ENCODE measurements around the gene PITPNC1. TPM values are rescaled to one million over a fixed set of nuclear protein-coding genes. Genes with fewer than 3 reads are reported as not detected.

The PITPNC1 gene
- total RNA-seq, 1 donor from 2014 or later: 40.3 TPM

DNA sequence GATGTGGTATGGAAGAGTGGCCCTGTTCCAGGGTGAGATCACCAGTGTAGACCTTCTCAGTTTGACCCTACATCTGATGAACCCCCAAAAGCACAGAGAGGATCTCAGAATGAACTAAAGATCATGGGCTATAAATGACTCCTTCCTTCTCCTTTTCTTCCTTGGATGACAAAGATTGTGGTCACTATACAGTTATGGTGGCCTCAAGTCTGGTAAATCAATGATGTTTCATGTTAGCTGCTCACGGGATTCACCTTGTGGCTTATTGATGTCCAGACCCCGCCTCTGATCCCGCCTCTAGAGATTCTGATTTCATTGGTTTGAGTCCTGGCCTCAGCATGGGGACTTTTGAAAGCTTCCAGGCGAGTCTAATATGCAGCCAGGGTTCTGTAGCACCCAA is 112.2 kb downstream of the PITPNC1 start:
- peaks cover 4% of the 10 kb centered on the region for H3K36me3 Mint-ChIP-seq (ENCODE audit: unreplicated experiment)
- H3K4me1 Mint-ChIP-seq (ENCODE audit: low read depth, unreplicated experiment): peaks cover 53% of the 10 kb centered on the region
- H3K27me3 Mint-ChIP-seq (ENCODE audit: unreplicated experiment): no peaks in the 10 kb centered on the region
- no peak overlapping the region for H3K27ac Mint-ChIP-seq (ENCODE audit: unreplicated experiment)
- peaks cover 8% of the 10 kb centered on the region for H3K9me3 Mint-ChIP-seq (ENCODE audit: unreplicated experiment)
- TF ChIP-seq, protein P1, sequence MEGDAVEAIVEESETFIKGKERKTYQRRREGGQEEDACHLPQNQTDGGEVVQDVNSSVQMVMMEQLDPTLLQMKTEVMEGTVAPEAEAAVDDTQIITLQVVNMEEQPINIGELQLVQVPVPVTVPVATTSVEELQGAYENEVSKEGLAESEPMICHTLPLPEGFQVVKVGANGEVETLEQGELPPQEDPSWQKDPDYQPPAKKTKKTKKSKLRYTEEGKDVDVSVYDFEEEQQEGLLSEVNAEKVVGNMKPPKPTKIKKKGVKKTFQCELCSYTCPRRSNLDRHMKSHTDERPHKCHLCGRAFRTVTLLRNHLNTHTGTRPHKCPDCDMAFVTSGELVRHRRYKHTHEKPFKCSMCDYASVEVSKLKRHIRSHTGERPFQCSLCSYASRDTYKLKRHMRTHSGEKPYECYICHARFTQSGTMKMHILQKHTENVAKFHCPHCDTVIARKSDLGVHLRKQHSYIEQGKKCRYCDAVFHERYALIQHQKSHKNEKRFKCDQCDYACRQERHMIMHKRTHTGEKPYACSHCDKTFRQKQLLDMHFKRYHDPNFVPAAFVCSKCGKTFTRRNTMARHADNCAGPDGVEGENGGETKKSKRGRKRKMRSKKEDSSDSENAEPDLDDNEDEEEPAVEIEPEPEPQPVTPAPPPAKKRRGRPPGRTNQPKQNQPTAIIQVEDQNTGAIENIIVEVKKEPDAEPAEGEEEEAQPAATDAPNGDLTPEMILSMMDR (IDR thresholded peaks at IDR 0.05; ENCODE audit: partially characterized antibody, unreplicated experiment): no peak
- DNase-seq: no peak
- H3K4me3 Mint-ChIP-seq (ENCODE audit: unreplicated experiment): no peak overlapping the region

DNA sequence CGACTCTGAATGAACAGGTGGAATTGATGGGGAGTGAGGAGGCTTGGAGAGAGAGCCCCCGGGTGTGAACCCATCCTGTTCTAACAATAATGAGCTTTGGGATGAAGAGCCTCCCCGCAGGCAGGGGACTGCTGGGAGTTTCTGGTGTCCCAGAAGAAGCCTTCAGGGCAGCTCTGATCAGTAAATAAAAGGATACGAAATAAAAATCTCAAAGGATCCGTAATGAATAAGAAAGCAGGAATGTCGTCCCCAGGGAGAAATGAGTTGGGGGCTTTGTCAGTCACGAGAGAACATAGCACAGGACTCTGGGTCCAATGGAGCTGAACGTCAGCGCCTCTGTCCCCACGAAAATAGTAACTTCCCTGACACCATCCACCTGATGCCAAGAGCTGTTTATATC is 113.4 kb downstream of the PITPNC1 start:
- no peak overlapping the region for H3K27ac Mint-ChIP-seq (ENCODE audit: unreplicated experiment)
- peaks cover 8% of the 10 kb centered on the region for H3K9me3 Mint-ChIP-seq (ENCODE audit: unreplicated experiment)
- H3K36me3 Mint-ChIP-seq (ENCODE audit: unreplicated experiment): peaks cover 4% of the 10 kb centered on the region
- H3K27me3 Mint-ChIP-seq (ENCODE audit: unreplicated experiment): peaks cover 2% of the 10 kb centered on the region
- TF ChIP-seq, protein P1 (IDR thresholded peaks at IDR 0.05; ENCODE audit: partially characterized antibody, unreplicated experiment): no peak
- DNase-seq: no peak
- H3K4me3 Mint-ChIP-seq (ENCODE audit: unreplicated experiment): peak overlapping the region; percentile 21
- peaks cover 53% of the 10 kb centered on the region for H3K4me1 Mint-ChIP-seq (ENCODE audit: low read depth, unreplicated experiment)

DNA sequence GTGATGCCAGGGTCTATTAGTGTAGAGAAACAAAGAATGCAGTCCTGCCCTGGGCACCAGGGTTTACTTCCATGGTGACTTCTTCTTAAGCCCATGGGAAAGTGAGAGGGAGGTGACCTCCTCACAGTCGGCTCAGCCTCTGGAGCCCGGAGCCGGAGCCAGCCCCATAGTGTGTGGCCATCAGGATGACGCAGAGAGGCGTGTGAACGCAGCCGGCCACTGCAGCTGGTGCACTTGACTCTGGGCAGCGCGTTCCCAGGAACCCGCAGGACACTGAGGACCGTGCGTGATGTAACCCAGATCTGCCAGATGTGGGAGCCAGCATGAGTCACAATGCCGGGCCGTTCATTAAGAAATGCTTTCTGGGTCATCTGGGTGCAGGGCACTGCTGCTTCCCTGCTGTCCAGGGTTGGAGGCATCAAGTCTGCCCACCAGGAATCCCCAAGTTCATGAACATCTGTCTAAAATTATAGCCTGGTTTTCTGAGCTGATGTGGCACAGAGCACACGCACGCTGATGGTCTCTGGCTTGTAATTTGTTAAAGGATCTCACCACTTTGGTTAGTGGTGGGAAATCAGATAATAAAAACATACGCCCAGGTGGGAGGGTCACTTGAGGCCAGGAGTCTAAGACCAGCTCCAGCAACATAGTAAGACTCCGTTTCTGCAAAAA is 114.1 kb downstream of the PITPNC1 start:
- peak; percentile 27 for DNase-seq
- H3K9me3 Mint-ChIP-seq (ENCODE audit: unreplicated experiment): peaks cover 8% of the 10 kb centered on the region
- peaks cover 48% of the 10 kb centered on the region for H3K4me1 Mint-ChIP-seq (ENCODE audit: low read depth, unreplicated experiment)
- TF ChIP-seq, protein P1 (IDR thresholded peaks at IDR 0.05; ENCODE audit: partially characterized antibody, unreplicated experiment): no peak
- no peak overlapping the region for H3K27ac Mint-ChIP-seq (ENCODE audit: unreplicated experiment)
- peaks cover 4% of the 10 kb centered on the region for H3K36me3 Mint-ChIP-seq (ENCODE audit: unreplicated experiment)
- H3K4me3 Mint-ChIP-seq (ENCODE audit: unreplicated experiment): peak overlapping the region; percentile 10
- peaks cover 2% of the 10 kb centered on the region for H3K27me3 Mint-ChIP-seq (ENCODE audit: unreplicated experiment)

DNA sequence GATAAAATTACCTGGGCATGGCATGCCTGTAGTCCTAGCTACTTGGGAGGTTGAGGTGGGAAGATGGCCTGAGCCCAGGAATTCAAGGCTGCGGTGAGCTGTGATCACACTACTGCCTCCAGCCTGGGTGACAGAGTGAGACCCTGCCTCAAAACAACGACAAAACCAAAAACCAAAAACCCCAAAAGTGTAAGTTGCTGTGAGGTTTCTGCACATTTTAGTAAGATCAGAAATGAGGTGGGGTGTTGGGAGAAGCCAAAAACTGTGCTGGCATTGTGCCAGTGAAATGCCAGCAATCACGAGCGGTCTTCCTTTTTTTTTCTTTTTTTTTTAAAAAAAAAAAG is 114.6 kb downstream of the PITPNC1 start:
- H3K27ac Mint-ChIP-seq (ENCODE audit: unreplicated experiment): no peak overlapping the region
- DNase-seq: no peak
- peaks cover 2% of the 10 kb centered on the region for H3K27me3 Mint-ChIP-seq (ENCODE audit: unreplicated experiment)
- peaks cover 5% of the 10 kb centered on the region for H3K9me3 Mint-ChIP-seq (ENCODE audit: unreplicated experiment)
- H3K4me1 Mint-ChIP-seq (ENCODE audit: low read depth, unreplicated experiment): peaks cover 43% of the 10 kb centered on the region
- H3K4me3 Mint-ChIP-seq (ENCODE audit: unreplicated experiment): no peak overlapping the region
- peaks cover 4% of the 10 kb centered on the region for H3K36me3 Mint-ChIP-seq (ENCODE audit: unreplicated experiment)
- TF ChIP-seq, protein P1 (IDR thresholded peaks at IDR 0.05; ENCODE audit: partially characterized antibody, unreplicated experiment): no peak

DNA sequence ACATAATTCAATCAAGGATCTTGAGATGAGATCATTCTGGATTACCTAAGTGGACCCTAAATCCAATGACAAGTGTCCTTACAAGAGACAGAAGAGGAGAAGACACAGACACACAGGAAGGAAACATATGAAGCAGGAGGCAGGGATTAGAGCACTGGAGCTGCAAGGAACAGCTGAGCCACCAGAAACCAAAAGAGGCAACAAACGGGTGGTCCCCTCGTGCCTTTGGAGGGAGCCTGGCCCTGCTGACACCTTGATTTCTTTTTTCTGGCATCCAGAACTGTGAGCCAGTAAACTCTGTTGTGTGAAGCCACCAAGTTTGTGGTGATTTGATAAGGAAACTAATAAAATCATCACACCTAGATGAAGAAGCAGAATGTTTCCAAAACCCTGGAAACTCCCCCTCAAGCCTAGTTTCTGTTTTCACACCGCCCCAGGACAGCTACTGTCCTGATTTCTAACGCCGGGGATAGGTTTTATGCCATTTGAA is 115.2 kb downstream of the PITPNC1 start:
- Mint-ChIP-seq H3K27ac (ENCODE audit: unreplicated experiment) (no peak overlapping the region), H3K4me1 (ENCODE audit: low read depth, unreplicated experiment) (peaks cover 43% of the 10 kb centered on the region), H3K27me3 (ENCODE audit: unreplicated experiment) (peaks cover 2% of the 10 kb centered on the region), H3K9me3 (ENCODE audit: unreplicated experiment) (peaks cover 5% of the 10 kb centered on the region), H3K4me3 (ENCODE audit: unreplicated experiment) (no peak overlapping the region), H3K36me3 (ENCODE audit: unreplicated experiment) (peaks cover 4% of the 10 kb centered on the region)
- no peak for DNase-seq
- TF ChIP-seq, protein P1 (IDR thresholded peaks at IDR 0.05; ENCODE audit: partially characterized antibody, unreplicated experiment): no peak
